Left forelimb (tissue), 1 donor: ENCODE measurements around the gene MPZL1.

Experiments used
- DNase-seq: peaks from one replicate; pipeline ENCODE4 v3.0.0-alpha.2; 2018; ENCODE audit warnings: low spot score

The MPZL1 gene

GRCh38 chr1:167721617-167722151, at the start of gene MPZL1:
Gene MPZL1 (plus strand): TSS chr1:167721982. CDS start chr1:167722152, 170 bp downstream.
- DNase-seq = peak; percentile 98

GRCh38 chr1:167672831-167673230, 49.0 kb upstream of the MPZL1 start:
- no peak for DNase-seq

GRCh38 chr1:167673265-167673664, 48.5 kb upstream of the MPZL1 start:
- no peak for DNase-seq

GRCh38 chr1:167674156-167674555, 47.6 kb upstream of the MPZL1 start:
- DNase-seq = no peak

GRCh38 chr1:167675440-167675839, 46.3 kb upstream of the MPZL1 start:
- no peak for DNase-seq

- no peak for DNase-seq
These were observed 45.4 kb upstream of the MPZL1 start for GRCh38 chr1:167676205-167676915.

- DNase-seq = no peak
These were observed 44.6 kb upstream of the MPZL1 start for GRCh38 chr1:167676916-167677848.

- no peak for DNase-seq
These were observed 43.4 kb upstream of the MPZL1 start for GRCh38 chr1:167678422-167678821.

- no peak for DNase-seq
These were observed 42.9 kb upstream of the MPZL1 start for GRCh38 chr1:167678838-167679237.

GRCh38 chr1:167679714-167680113, 42.1 kb upstream of the MPZL1 start:
- DNase-seq = no peak

- no peak for DNase-seq
These were observed 40.8 kb upstream of the MPZL1 start for GRCh38 chr1:167681024-167681423.

- DNase-seq = no peak
These were observed 40.2 kb upstream of the MPZL1 start for GRCh38 chr1:167681451-167682098.

- no peak for DNase-seq
These were observed 38.6 kb upstream of the MPZL1 start for GRCh38 chr1:167683226-167683625.

- no peak for DNase-seq
These were observed 37.9 kb upstream of the MPZL1 start for GRCh38 chr1:167683641-167684502.

GRCh38 chr1:167685844-167686243, 35.9 kb upstream of the MPZL1 start:
- DNase-seq = no peak

GRCh38 chr1:167687919-167688519, 33.8 kb upstream of the MPZL1 start:
- DNase-seq = peak; percentile 81

- DNase-seq = no peak
These were observed 32.2 kb upstream of the MPZL1 start for GRCh38 chr1:167689567-167689920.

- no peak for DNase-seq
These were observed 31.7 kb upstream of the MPZL1 start for GRCh38 chr1:167690053-167690452.

GRCh38 chr1:167693425-167694045, 28.2 kb upstream of the MPZL1 start:
- no peak for DNase-seq

GRCh38 chr1:167694691-167695090, 27.1 kb upstream of the MPZL1 start:
- no peak for DNase-seq

GRCh38 chr1:167695147-167695546, 26.6 kb upstream of the MPZL1 start:
- DNase-seq = no peak
